ENCODE measurements around the gene LKAAEAR1. TPM values are rescaled to one million over a fixed set of nuclear protein-coding genes. Genes with fewer than 3 reads are reported as not detected.

The LKAAEAR1 gene
- total and polyA plus RNA-seq, 2 donors, result 0.14 to 0.80 TPM

GRCh38 chr20:64077876-64078551, 6.2 kb downstream of the LKAAEAR1 start:
- H3K9me3 ChIP-seq (ENCODE audit: control insufficient read depth in 2 of 2, insufficient read depth in 1 of 2, low read length in 1 of 2), result peaks cover 1 to 6% of the 10 kb centered on the region in 2 donors
- peak overlapping the region; percentile 85 to 95 for H3K27ac ChIP-seq (ENCODE audit: low read depth in 1 of 2, low read length in 1 of 2)
- peak overlapping the region; percentile 71 to 83 for H3K4me3 ChIP-seq (ENCODE audit: low read length in 2 of 2)
- peaks cover 26 to 30% of the 10 kb centered on the region in 2 donors for H3K36me3 ChIP-seq (ENCODE audit: control insufficient read depth in 2 of 2, insufficient read depth in 2 of 2, low read length in 1 of 2)
- peaks cover 10 to 41% of the 10 kb centered on the region in 2 donors for H3K27me3 ChIP-seq (ENCODE audit: control insufficient read depth in 2 of 2, insufficient read depth in 1 of 2, low read length in 1 of 2)
- WGBS, result 3% methylated on average over 15 of the region's 15 CpGs
- H3K4me1 ChIP-seq (ENCODE audit: control insufficient read depth in 2 of 2, insufficient read depth in 2 of 2, low read length in 2 of 2), result peaks cover 34 to 61% of the 10 kb centered on the region in 2 donors
- peak in 5 of 9 donors; percentile 57 to 91 (median 79) for DNase-seq (ENCODE audit: low read depth in 6 of 9, low spot score in 9 of 9)

GRCh38 chr20:64077541-64077875, 6.7 kb downstream of the LKAAEAR1 start:
- WGBS, result 3% methylated on average over 7 of the region's 7 CpGs
- Histone ChIP-seq H3K36me3 (ENCODE audit: control insufficient read depth in 2 of 2, insufficient read depth in 2 of 2, low read length in 1 of 2) (peaks cover 31 to 35% of the 10 kb centered on the region in 2 donors), H3K9me3 (ENCODE audit: control insufficient read depth in 2 of 2, insufficient read depth in 1 of 2, low read length in 1 of 2) (peaks cover 1 to 4% of the 10 kb centered on the region in 2 donors), H3K4me1 (ENCODE audit: control insufficient read depth in 2 of 2, insufficient read depth in 2 of 2, low read length in 2 of 2) (peaks cover 31 to 56% of the 10 kb centered on the region in 2 donors), H3K27ac (ENCODE audit: low read depth in 1 of 2, low read length in 1 of 2) (peak overlapping the region; percentile 85 to 95), H3K27me3 (ENCODE audit: control insufficient read depth in 2 of 2, insufficient read depth in 1 of 2, low read length in 1 of 2) (peaks cover 5 to 35% of the 10 kb centered on the region in 2 donors), H3K4me3 (ENCODE audit: low read length in 2 of 2) (peak overlapping the region; percentile 71 to 83)
- no peak for DNase-seq (ENCODE audit: low read depth in 6 of 9, low spot score in 9 of 9)

- Histone ChIP-seq H3K9me3 (ENCODE audit: control insufficient read depth in 2 of 2, insufficient read depth in 1 of 2, low read length in 1 of 2) (peaks cover 1 to 4% of the 10 kb centered on the region in 2 donors), H3K4me1 (ENCODE audit: control insufficient read depth in 2 of 2, insufficient read depth in 2 of 2, low read length in 2 of 2) (peaks cover 27 to 52% of the 10 kb centered on the region in 2 donors), H3K36me3 (ENCODE audit: control insufficient read depth in 2 of 2, insufficient read depth in 2 of 2, low read length in 1 of 2) (peaks cover 35 to 38% of the 10 kb centered on the region in 2 donors), H3K4me3 (ENCODE audit: low read length in 2 of 2) (peak overlapping the region; percentile 71 to 83), H3K27ac (ENCODE audit: low read depth in 1 of 2, low read length in 1 of 2) (peak overlapping the region; percentile 85 to 95), H3K27me3 (ENCODE audit: control insufficient read depth in 2 of 2, insufficient read depth in 1 of 2, low read length in 1 of 2) (peaks cover 5 to 31% of the 10 kb centered on the region in 2 donors)
- 6% methylated on average over 8 of the region's 8 CpGs for WGBS
- peak in 5 of 9 donors; percentile 65 to 89 (median 73) for DNase-seq (ENCODE audit: low read depth in 6 of 9, low spot score in 9 of 9)
These were observed 7.1 kb downstream of the LKAAEAR1 start for GRCh38 chr20:64077094-64077493.

- no peak for DNase-seq (ENCODE audit: low read depth in 6 of 9, low spot score in 9 of 9)
- Histone ChIP-seq H3K4me1 (ENCODE audit: control insufficient read depth in 2 of 2, insufficient read depth in 2 of 2, low read length in 2 of 2) (peaks cover 26 to 45% of the 10 kb centered on the region in 2 donors), H3K9me3 (ENCODE audit: control insufficient read depth in 2 of 2, insufficient read depth in 1 of 2, low read length in 1 of 2) (peaks cover 1 to 4% of the 10 kb centered on the region in 2 donors), H3K36me3 (ENCODE audit: control insufficient read depth in 2 of 2, insufficient read depth in 2 of 2, low read length in 1 of 2) (peaks cover 38 to 39% of the 10 kb centered on the region in 2 donors), H3K4me3 (ENCODE audit: low read length in 2 of 2) (peak overlapping the region; percentile 71 to 83), H3K27me3 (ENCODE audit: control insufficient read depth in 2 of 2, insufficient read depth in 1 of 2, low read length in 1 of 2) (peaks cover under 1 to 24% of the 10 kb centered on the region in 2 donors), H3K27ac (ENCODE audit: low read depth in 1 of 2, low read length in 1 of 2) (peak overlapping the region; percentile 85 to 95)
- WGBS, result 82% methylated on average over 20 of the region's 22 CpGs
These were observed 7.9 kb downstream of the LKAAEAR1 start for GRCh38 chr20:64076061-64076997.

- Histone ChIP-seq H3K27ac (ENCODE audit: low read depth in 1 of 2, low read length in 1 of 2) (peak overlapping the region in 1 of 2 donors; percentile 2), H3K4me1 (ENCODE audit: control insufficient read depth in 2 of 2, insufficient read depth in 2 of 2, low read length in 2 of 2) (peaks cover 26 to 40% of the 10 kb centered on the region in 2 donors), H3K9me3 (ENCODE audit: control insufficient read depth in 2 of 2, insufficient read depth in 1 of 2, low read length in 1 of 2) (peaks cover 1 to 4% of the 10 kb centered on the region in 2 donors), H3K36me3 (ENCODE audit: control insufficient read depth in 2 of 2, insufficient read depth in 2 of 2, low read length in 1 of 2) (peaks cover 38 to 39% of the 10 kb centered on the region in 2 donors), H3K4me3 (ENCODE audit: low read length in 2 of 2) (no peak overlapping the region), H3K27me3 (ENCODE audit: control insufficient read depth in 2 of 2, insufficient read depth in 1 of 2, low read length in 1 of 2) (peaks cover 0 to 16% of the 10 kb centered on the region in 2 donors)
- WGBS, result 98% methylated on average over 12 of the region's 12 CpGs
- no peak for DNase-seq (ENCODE audit: low read depth in 6 of 9, low spot score in 9 of 9)
These were observed 8.6 kb downstream of the LKAAEAR1 start for GRCh38 chr20:64075556-64075955.

- DNase-seq (ENCODE audit: low read depth in 6 of 9, low spot score in 9 of 9), result no peak
These were observed 9.2 kb downstream of the LKAAEAR1 start for GRCh38 chr20:64074963-64075362.

GRCh38 chr20:64074184-64074789, 9.9 kb downstream of the LKAAEAR1 start:
- 94% methylated on average over 28 of the region's 28 CpGs for WGBS
- no peak for DNase-seq (ENCODE audit: low read depth in 6 of 9, low spot score in 9 of 9)
- H3K27me3 ChIP-seq (ENCODE audit: control insufficient read depth in 2 of 2, insufficient read depth in 1 of 2, low read length in 1 of 2), result peaks cover 0 to 6% of the 10 kb centered on the region in 2 donors
- H3K36me3 ChIP-seq (ENCODE audit: control insufficient read depth in 2 of 2, insufficient read depth in 2 of 2, low read length in 1 of 2), result peaks cover 38 to 39% of the 10 kb centered on the region in 2 donors
- peaks cover 26 to 33% of the 10 kb centered on the region in 2 donors for H3K4me1 ChIP-seq (ENCODE audit: control insufficient read depth in 2 of 2, insufficient read depth in 2 of 2, low read length in 2 of 2)
- H3K4me3 ChIP-seq (ENCODE audit: low read length in 2 of 2), result no peak overlapping the region
- H3K9me3 ChIP-seq (ENCODE audit: control insufficient read depth in 2 of 2, insufficient read depth in 1 of 2, low read length in 1 of 2), result peaks cover 1 to 4% of the 10 kb centered on the region in 2 donors
- H3K27ac ChIP-seq (ENCODE audit: low read depth in 1 of 2, low read length in 1 of 2), result no peak overlapping the region

More at GRCh38 chr20:64074963-64075362, 9.2 kb downstream of the LKAAEAR1 start:
- H3K27ac ChIP-seq (ENCODE audit: low read depth in 1 of 2, low read length in 1 of 2), result no peak overlapping the region
- H3K9me3 ChIP-seq (ENCODE audit: control insufficient read depth in 2 of 2, insufficient read depth in 1 of 2, low read length in 1 of 2), result peaks cover 1 to 4% of the 10 kb centered on the region in 2 donors
- peaks cover 38 to 39% of the 10 kb centered on the region in 2 donors for H3K36me3 ChIP-seq (ENCODE audit: control insufficient read depth in 2 of 2, insufficient read depth in 2 of 2, low read length in 1 of 2)
- H3K4me3 ChIP-seq (ENCODE audit: low read length in 2 of 2), result no peak overlapping the region
- H3K4me1 ChIP-seq (ENCODE audit: control insufficient read depth in 2 of 2, insufficient read depth in 2 of 2, low read length in 2 of 2), result peaks cover 26 to 35% of the 10 kb centered on the region in 2 donors
- H3K27me3 ChIP-seq (ENCODE audit: control insufficient read depth in 2 of 2, insufficient read depth in 1 of 2, low read length in 1 of 2), result peaks cover 0 to 10% of the 10 kb centered on the region in 2 donors
- 99% methylated on average over 8 of the region's 8 CpGs for WGBS

- Histone ChIP-seq H3K9me3 (ENCODE audit: control insufficient read depth in 2 of 2, insufficient read depth in 1 of 2, low read length in 1 of 2) (peaks cover 1 to 4% of the 10 kb centered on the region in 2 donors), H3K36me3 (ENCODE audit: control insufficient read depth in 2 of 2, insufficient read depth in 2 of 2, low read length in 1 of 2) (peaks cover 38 to 39% of the 10 kb centered on the region in 2 donors), H3K4me3 (ENCODE audit: low read length in 2 of 2) (no peak overlapping the region), H3K4me1 (ENCODE audit: control insufficient read depth in 2 of 2, insufficient read depth in 2 of 2, low read length in 2 of 2) (peaks cover 21 to 26% of the 10 kb centered on the region in 2 donors), H3K27me3 (ENCODE audit: control insufficient read depth in 2 of 2, insufficient read depth in 1 of 2, low read length in 1 of 2) (no peaks in the 10 kb centered on the region), H3K27ac (ENCODE audit: low read depth in 1 of 2, low read length in 1 of 2) (no peak overlapping the region)
- 96% methylated on average over 37 of the region's 37 CpGs for WGBS
- DNase-seq (ENCODE audit: low read depth in 6 of 9, low spot score in 9 of 9), result no peak
These were observed 10.6 kb downstream of the LKAAEAR1 start for GRCh38 chr20:64073476-64074183.
